GM12873 (cell line): ENCODE results near the gene HHLA2.

Source experiments
- CTCF ChIP-seq: IDR thresholded peaks from 2 replicates; pipeline ENCODE4 v1.5.1; 2012; ENCODE audit warnings: low read depth, mild to moderate bottlenecking, moderate library complexity, low read length, control low read depth; ENCODE audit not compliant: insufficient read depth; ENCODE audit errors: missing control alignments

The HHLA2 gene

GRCh38 chr3:108346301-108347227 is 50.2 kb downstream of the HHLA2 start:
- no peak for TF ChIP-seq CTCF

GRCh38 chr3:108352176-108352575 is 55.8 kb downstream of the HHLA2 start:
- TF ChIP-seq CTCF, result no peak

- TF ChIP-seq CTCF, result no peak
Measured at GRCh38 chr3:108354562-108354961, 58.2 kb downstream of the HHLA2 start.

- no peak for TF ChIP-seq CTCF
Measured at GRCh38 chr3:108357042-108357441, 60.7 kb downstream of the HHLA2 start.

GRCh38 chr3:108359011-108359410 is 62.7 kb downstream of the HHLA2 start:
- no peak for TF ChIP-seq CTCF

- no peak for TF ChIP-seq CTCF
Measured at GRCh38 chr3:108376026-108376425, 79.7 kb downstream of the HHLA2 start.

- no peak for TF ChIP-seq CTCF
Measured at GRCh38 chr3:108377384-108377783, 81.0 kb downstream of the HHLA2 start.
